Keratinocyte (primary cell): ENCODE measurements around the gene UBE2QL1. TPM values are rescaled to one million over a fixed set of nuclear protein-coding genes. Genes with fewer than 3 reads are reported as not detected.

Experiments used
- DNase-seq: peaks from one replicate; pipeline ENCODE4 v3.0.0-alpha.2; 2011; ENCODE audit warnings: low read depth, missing footprints, low spot score
- FAIRE-seq: peaks from 2 replicates; lab custom pipeline; 2011; peaks lifted over from hg19 to GRCh38; lab: Jason Lieb, UNC
- H2AFZ ChIP-seq: 2 replicates; pipeline ENCODE4 v1.6.0; 2012; ENCODE audit warnings: low read length, control low read depth, inconsistent platforms; ENCODE audit not compliant: control insufficient read depth
- H3K27ac ChIP-seq: 2 replicates; pipeline ENCODE4 v1.5.1; 2011; ENCODE audit warnings: low read length; ENCODE audit not compliant: control insufficient read depth, insufficient read depth
- H3K27me3 ChIP-seq: 3 replicates; pipeline ENCODE4 v1.6.0; 2011; ENCODE audit warnings: low read length; ENCODE audit not compliant: control insufficient read depth, insufficient read depth; ENCODE audit errors: extremely low read depth
- H3K36me3 ChIP-seq, 2 experiments: 2 replicates in 1 of 2; 3 replicates in 1 of 2; pipeline ENCODE4 v1.5.1; 2011; ENCODE audit warnings: low read length in 2 of 2, mild to moderate bottlenecking in 1 of 2; ENCODE audit not compliant: control insufficient read depth in 2 of 2, insufficient read depth in 2 of 2; ENCODE audit errors: extremely low read depth in 1 of 2
- H3K4me1 ChIP-seq: 3 replicates; pipeline ENCODE4 v1.5.1; 2011; ENCODE audit warnings: low read length; ENCODE audit not compliant: control insufficient read depth, insufficient read depth; ENCODE audit errors: extremely low read depth
- H3K4me2 ChIP-seq: 3 replicates; pipeline ENCODE4 v1.6.0; 2011; ENCODE audit warnings: low read depth, low read length; ENCODE audit not compliant: control insufficient read depth, insufficient read depth; ENCODE audit errors: extremely low read depth
- H3K4me3 ChIP-seq, 3 experiments: fragments of 200-600 bp in 1 of 3; sonication (generic) in 1 of 3; 2 replicates in 2 of 3; 3 replicates in 1 of 3; pipeline ENCODE4 v1.5.1; 2011 to 2016; ENCODE audit warnings: low read length in 3 of 3, mild to moderate bottlenecking in 3 of 3, control low read depth in 2 of 3, inconsistent platforms in 1 of 3, low read depth in 1 of 3, mixed read lengths in 1 of 3, mixed run types in 1 of 3, moderate library complexity in 1 of 3; ENCODE audit not compliant: control insufficient read depth in 2 of 3, insufficient read depth in 2 of 3; ENCODE audit errors: extremely low read depth in 1 of 3
- H3K79me2 ChIP-seq: 2 replicates; pipeline ENCODE4 v1.6.0; 2012; ENCODE audit warnings: low read length; ENCODE audit not compliant: control insufficient read depth, insufficient read depth
- H3K9ac ChIP-seq: 3 replicates; pipeline ENCODE4 v1.6.0; 2011; ENCODE audit warnings: low read length; ENCODE audit not compliant: control insufficient read depth, insufficient read depth; ENCODE audit errors: extremely low read depth
- H3K9me1 ChIP-seq: 3 replicates; pipeline ENCODE4 v1.6.0; 2011; ENCODE audit warnings: low read length; ENCODE audit not compliant: control insufficient read depth, insufficient read depth; ENCODE audit errors: extremely low read depth
- H3K9me3 ChIP-seq: 2 replicates; pipeline ENCODE4 v1.5.1; 2012; ENCODE audit warnings: low read depth, low read length; ENCODE audit not compliant: control insufficient read depth
- H4K20me1 ChIP-seq: 3 replicates; pipeline ENCODE4 v1.6.0; 2011; ENCODE audit warnings: low read length; ENCODE audit not compliant: control insufficient read depth, insufficient read depth; ENCODE audit errors: extremely low read depth
- EZH2 ChIP-seq: IDR thresholded peaks from one replicate; pipeline ENCODE4 v1.6.1; 2012; ENCODE audit warnings: inconsistent platforms, mild to moderate bottlenecking, low read length, moderate library complexity
- dilution Hi-C: fragments of 300-500 bp; cut with MboI; formaldehyde crosslinking; loops from one replicate; pipeline ENCODE4 v1.7.0; 2020; ENCODE audit warnings: low sequenced_read_pairs; ENCODE audit not compliant: extremely low pct_ligation_motif_present
- polyA plus RNA-seq, 5 experiments: library from polyadenylated mRNA; depleted of rRNA in 3 of 5; stranded (reverse) in 3 of 5; stranded (forward) in 1 of 5; unstranded in 1 of 5; fragments of >200 nt; gene quantifications; 1 replicate in 1 of 5; 2 replicates in 3 of 5; 3 replicates in 1 of 5; pipeline versions ENCODE4 v1.2.1 to v1.2.3, GENCODE V29; 2011 to 2012; ENCODE audit warnings: missing spikeins in 2 of 5, low read depth in 1 of 5, low replicate concordance in 1 of 5
- TF ChIP-seq, protein P1 (sequence below), 3 experiments: IDR thresholded peaks in 1 of 3; conservative IDR thresholded peaks in 1 of 3; optimal IDR thresholded peaks in 1 of 3; 2 replicates in 2 of 3; 3 replicates in 1 of 3; pipeline versions ENCODE3 to v1.5.1; 2011; ENCODE audit warnings: low read length in 3 of 3, mild to moderate bottlenecking in 3 of 3, moderate library complexity in 2 of 3, control low read depth in 1 of 3, inconsistent platforms in 1 of 3; ENCODE audit not compliant: insufficient read depth in 2 of 3; ENCODE audit errors: extremely low read depth in 1 of 3

The UBE2QL1 gene
- polyA plus RNA-seq, 1 donor (not counting 4 experiments of a cell fraction or from before 2014, with no cell fraction given) = not detected

DNA sequence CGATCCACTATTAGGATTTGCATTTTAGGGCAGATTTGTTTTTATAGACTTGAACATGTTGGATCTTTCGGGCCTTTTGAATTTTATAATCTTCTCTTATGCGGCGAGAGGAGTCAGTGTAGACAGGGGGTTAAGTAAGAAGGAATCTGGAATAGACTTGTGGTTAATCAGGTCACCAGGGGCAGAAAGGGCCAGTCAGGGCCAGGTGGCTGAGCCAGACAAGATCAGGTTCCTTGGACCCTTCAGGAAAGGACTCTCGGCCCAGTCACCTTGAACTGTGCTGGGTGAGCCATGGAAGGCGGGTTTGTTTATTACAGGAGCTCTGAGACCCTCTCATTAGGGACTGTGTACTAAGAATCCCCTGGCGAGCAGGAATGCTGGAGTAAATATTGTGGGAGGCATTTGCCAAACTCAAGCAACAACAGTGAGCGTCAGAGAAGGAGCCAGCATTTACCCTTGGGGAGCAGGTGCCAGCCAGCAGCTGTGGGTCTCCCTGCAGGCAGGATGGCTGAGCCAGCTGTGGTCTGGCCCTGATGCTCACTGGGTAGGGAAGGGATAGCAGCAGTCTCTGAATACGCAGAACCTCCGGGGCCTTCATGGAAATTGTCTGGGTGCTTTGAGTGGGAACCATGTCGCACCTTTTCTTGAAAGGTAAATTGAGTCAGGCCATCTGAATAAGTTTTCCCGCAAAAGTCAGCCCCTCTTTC is 79.2 kb downstream of the UBE2QL1 start:
- dilution Hi-C loops = no loop called here

DNA sequence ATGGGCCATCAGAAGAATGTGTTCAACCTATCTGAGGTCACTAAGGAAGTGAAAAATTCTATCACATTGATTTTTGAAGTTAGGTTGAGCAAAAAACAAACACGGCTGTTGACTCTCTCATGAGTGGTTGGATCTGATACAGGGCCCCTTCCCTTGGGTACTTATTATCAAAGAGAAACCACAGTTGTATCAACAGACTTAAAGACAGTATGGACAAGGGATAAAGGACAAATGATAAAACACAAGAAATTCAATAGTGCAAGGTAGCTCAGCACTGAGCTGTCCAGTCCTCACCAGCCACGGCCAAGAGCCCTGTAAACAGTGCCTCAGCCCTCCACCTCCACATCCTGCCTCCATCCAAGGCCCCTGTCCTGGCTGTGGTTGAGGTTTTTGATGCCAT is 86.9 kb downstream of the UBE2QL1 start:
- Histone ChIP-seq H3K36me3 (no peaks in the 10 kb centered on the region), H3K9me1 (no peaks in the 10 kb centered on the region), H3K27ac (no peak overlapping the region), H2AFZ (no peak overlapping the region), H3K27me3 (no peaks in the 10 kb centered on the region), H3K79me2 (no peaks in the 10 kb centered on the region), H4K20me1 (no peaks in the 10 kb centered on the region), H3K4me3 (no peak overlapping the region), H3K9ac (no peak overlapping the region), H3K4me2 (no peak overlapping the region), H3K9me3 (no peaks in the 10 kb centered on the region), H3K4me1 (no peaks in the 10 kb centered on the region)
- TF ChIP-seq, protein P1, sequence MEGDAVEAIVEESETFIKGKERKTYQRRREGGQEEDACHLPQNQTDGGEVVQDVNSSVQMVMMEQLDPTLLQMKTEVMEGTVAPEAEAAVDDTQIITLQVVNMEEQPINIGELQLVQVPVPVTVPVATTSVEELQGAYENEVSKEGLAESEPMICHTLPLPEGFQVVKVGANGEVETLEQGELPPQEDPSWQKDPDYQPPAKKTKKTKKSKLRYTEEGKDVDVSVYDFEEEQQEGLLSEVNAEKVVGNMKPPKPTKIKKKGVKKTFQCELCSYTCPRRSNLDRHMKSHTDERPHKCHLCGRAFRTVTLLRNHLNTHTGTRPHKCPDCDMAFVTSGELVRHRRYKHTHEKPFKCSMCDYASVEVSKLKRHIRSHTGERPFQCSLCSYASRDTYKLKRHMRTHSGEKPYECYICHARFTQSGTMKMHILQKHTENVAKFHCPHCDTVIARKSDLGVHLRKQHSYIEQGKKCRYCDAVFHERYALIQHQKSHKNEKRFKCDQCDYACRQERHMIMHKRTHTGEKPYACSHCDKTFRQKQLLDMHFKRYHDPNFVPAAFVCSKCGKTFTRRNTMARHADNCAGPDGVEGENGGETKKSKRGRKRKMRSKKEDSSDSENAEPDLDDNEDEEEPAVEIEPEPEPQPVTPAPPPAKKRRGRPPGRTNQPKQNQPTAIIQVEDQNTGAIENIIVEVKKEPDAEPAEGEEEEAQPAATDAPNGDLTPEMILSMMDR (optimal IDR thresholded peaks at IDR 0.05 in 1 of 3, IDR thresholded peaks at IDR 0.05 in 1 of 3, conservative IDR thresholded peaks at IDR 0.05 in 1 of 3; ENCODE audit: extremely low read depth in 1 of 3, insufficient read depth in 2 of 3, low read length in 3 of 3) = no peak
- no peak for TF ChIP-seq EZH2
- dilution Hi-C loops = no loop called here
- FAIRE-seq (no peak), DNase-seq (no peak)

More for the DNA sequence above, 79.2 kb downstream of the UBE2QL1 start:
- H3K27ac ChIP-seq = no peak overlapping the region
- no peaks in the 10 kb centered on the region for H4K20me1 ChIP-seq
- TF ChIP-seq, protein P1 (optimal IDR thresholded peaks at IDR 0.05 in 1 of 3, IDR thresholded peaks at IDR 0.05 in 1 of 3, conservative IDR thresholded peaks at IDR 0.05 in 1 of 3; ENCODE audit: extremely low read depth in 1 of 3, insufficient read depth in 2 of 3, low read length in 3 of 3) = no peak
- TF ChIP-seq EZH2 = no peak
- DNase-seq = no peak
- H3K4me3 ChIP-seq = no peak overlapping the region
- H3K79me2 ChIP-seq = no peaks in the 10 kb centered on the region
- no peaks in the 10 kb centered on the region for H3K9me1 ChIP-seq
- H3K27me3 ChIP-seq = no peaks in the 10 kb centered on the region
- no peak overlapping the region for H2AFZ ChIP-seq
- H3K4me2 ChIP-seq = no peak overlapping the region
- no peak for FAIRE-seq
- H3K9me3 ChIP-seq = no peaks in the 10 kb centered on the region
- H3K4me1 ChIP-seq = no peaks in the 10 kb centered on the region
- H3K9ac ChIP-seq = no peak overlapping the region
- no peaks in the 10 kb centered on the region for H3K36me3 ChIP-seq
